Measurements from ENCODE around the gene TMEM237.

The TMEM237 gene

DNA sequence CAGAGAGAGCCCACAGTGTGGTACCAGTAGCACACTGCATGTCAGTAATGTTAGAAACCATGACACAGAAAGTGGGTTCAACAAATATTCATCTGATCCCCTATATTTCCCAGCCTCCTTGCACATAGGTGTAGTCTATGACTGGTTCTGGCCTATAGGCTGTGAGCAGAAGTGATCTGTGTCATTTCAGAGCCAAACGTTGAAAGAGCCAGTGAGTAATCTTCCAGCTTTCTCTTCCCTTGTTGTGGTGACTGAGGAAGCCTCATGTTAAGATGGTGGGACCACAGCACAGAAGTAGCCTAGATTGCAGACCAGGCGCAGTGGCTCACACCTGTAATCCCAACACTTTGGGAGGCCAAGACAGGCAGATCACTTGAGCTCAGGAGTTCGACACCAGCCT is 4.1 kb downstream of the TMEM237 start:
- DNase-seq: no peak

DNA sequence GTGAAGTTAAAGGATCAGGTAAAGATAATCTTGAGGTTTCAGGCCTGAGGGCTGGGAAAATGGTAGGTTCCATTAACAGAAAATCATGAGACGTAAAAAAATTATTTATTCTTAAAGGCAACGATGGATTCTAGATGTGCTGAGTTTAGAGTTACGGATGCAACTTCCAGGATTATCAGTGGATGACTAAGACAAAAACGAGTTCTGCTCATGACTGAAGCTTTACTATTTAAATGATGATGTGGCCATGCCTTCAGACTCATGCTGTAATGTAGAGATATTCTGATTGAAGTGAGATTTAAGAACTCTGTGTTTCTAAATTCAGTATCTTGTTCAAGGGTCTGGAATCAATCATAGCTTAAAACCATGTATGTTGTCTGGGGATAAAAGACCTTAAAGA is 5.0 kb downstream of the TMEM237 start:
- no peak for DNase-seq

DNA sequence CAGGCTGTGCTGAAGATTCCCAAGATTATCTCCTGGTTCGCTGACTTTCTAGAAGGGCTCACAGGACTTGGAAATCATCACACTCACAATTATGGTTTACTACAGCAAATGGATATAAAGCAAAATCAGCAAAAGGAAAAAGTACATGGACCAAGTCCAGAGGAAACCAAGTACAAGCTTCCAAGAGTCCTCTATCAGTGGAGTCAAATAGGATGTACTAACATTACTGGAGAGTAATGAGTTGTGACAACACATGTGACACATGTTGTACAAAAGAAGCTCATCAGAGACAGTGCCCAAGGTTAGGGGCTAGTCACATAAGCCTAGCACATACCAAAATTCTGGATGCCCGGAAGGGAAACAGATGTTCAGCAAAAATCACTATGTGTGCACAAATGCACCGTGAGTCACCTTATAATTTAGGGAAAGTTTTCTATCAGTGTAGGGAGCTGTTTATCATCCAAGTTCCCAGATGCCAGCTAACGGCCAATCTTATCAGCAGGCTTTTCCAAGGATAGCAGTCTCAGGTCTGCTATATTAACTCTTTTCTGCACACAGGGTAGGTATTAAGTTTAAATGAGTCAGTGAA is 9.5 kb downstream of the TMEM237 start:
- no peak for DNase-seq

DNA sequence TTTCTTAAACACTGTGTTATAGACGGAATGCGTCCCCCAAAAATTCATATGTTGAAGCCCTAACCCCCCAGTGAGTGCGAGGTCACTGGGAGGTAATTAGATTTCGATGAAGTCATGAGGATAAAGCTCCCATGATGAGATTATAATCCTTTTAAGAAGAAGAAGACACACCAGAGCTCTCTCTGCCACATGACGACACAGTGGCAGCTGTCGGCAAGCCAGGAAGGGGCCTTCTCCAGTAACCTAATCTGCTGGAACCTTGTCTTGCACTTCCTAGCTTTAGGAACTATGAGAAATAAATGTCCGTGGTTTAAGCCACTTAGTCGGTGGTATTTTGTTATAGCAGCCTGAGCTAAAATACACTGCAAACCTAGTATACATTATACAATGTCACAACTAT is 12.3 kb downstream of the TMEM237 start:
- no peak for DNase-seq

DNA sequence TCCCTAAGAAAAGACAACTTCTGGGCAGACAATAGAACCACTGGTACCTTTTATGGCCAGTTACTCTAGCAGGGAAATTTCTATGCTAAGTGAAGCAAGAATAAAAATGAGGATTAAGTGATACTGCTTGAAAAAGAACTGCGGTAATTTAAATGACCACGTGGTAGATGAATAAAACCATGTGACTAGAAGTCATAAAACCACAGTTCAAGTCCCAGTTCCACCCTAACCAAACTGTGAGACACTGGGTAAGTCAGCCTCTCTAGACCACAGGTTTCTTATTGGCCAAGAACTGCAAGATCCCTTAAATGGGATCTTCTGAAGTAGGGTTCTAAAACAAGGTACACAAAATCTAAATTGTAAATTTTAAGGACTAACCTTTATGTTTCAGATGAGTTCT is 12.7 kb downstream of the TMEM237 start:
- no peak for DNase-seq

DNA sequence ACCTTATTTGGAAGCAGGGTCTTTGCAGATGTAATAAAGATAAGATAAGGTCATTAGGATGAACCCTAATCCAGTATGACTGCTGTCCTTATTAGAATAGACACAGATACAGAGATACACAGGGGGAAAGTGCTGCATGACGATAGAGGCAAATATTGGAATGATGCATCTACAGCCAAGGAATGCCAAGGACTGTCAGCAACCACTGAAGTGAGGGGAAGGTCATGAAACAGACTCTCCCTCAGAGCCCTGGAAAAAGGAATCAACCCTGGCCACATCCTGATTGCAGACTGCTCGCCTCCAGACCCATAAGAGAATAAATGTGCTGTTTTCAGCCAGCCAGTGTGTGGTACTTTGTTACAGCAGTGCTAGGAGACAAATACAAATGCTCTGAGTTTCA is 14.8 kb downstream of the TMEM237 start:
- DNase-seq: no peak

DNA sequence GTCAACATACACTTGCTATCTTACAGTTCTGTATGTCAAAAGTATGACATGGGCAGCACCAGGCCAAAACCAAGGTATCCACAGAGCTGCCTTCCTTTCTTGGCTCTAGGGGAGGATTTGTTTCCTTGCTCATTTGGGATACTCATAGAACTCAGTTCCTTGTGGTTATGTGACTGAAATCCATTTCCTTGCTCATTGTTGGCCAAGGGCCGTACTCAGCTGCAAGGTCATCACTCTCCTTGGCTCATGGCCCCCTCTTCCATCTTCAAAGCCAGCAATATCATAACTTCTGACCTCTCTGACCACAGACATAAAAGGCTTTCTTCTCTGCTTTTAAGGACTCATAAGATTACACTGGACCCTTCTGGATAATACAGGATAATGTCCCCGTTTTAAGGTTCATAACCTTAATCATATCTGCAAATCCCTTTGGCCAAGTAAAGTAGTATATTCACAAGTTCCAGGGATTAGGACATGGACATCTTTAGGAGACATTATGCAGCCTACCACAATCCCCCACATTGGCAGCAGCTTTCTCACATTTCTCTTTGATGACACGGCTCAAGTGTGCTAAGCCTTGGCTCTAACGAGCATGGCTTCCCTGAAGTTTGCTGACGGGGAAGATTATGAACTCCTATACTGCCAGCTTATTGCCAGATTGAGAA is 20.9 kb downstream of the TMEM237 start:
- DNase-seq: no peak

DNA sequence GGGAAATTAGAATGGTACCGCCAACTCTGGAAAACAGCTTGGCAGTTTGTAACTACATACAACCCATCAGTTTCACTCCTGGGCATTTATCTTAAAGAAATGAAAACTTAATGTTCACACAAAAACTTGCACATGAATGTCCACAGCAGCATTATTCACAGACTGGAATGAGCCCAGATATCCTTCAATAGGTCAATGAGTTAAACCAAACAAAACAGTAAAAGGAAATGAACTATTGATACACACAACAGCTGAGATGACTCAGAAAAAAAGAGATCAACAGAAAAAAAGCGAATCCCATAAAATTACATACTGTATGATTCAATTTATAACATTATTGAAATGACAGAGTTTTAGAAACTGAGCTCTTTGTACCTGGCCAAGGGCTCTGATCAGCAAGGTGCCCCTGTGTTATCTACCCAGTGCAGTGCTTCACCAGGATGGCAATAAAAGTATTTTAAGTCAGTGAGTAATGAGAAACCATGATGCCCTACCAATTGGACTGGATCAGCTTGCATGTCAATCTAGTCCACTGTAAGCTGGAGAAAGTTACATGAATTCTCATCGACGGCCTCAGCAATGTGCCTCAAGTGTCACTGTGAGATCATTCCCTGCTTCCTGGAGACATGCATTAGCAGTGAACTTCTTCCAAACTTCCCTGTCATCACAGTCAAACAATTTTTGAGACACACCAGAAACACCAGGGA is 21.9 kb downstream of the TMEM237 start:
- no peak for DNase-seq

DNA sequence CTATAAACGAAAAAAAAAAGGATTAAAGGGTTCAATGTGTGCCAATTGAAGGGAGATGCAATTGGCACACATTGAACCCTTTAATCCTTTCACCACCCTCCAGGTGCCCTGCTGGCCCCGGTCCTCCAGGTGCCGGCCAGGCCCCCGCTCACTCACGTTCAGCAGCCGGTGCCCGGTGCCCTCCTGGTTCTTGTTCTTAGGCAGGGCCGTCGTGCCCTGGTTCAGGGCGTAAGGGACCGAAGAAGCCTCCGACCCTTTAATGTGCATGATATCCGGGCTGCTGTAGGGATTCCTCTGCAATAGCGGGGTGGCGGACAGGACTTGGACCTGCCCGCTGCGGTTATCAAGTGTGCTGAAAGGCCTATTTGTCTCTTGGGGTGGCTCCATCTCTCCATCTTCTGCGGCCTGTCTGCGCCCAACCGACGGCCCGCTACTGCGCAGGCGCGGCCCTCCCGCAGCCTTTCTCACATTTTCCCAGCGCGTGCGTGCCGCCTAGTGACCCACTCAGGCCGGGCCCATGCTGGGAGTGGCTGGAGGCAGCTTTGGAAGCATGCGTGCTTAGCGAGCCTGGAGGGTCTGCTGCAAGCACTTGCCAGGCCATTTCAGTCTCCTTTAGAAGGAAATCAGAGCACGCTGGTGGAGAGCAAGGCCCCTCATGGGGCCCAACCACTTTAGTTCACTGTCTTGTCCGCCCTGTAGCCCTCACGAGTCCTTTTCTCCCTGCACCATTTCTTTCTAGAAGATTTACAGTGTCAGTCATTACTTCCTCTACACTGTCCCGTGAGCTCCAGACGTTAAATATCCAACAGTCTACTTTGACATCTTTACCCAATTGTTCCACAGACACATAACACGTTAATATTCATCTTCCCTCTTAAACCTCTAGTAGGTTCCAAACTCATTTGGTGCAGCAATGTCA is 24.3 kb downstream of the TMEM237 start:
- no peak for DNase-seq

DNA sequence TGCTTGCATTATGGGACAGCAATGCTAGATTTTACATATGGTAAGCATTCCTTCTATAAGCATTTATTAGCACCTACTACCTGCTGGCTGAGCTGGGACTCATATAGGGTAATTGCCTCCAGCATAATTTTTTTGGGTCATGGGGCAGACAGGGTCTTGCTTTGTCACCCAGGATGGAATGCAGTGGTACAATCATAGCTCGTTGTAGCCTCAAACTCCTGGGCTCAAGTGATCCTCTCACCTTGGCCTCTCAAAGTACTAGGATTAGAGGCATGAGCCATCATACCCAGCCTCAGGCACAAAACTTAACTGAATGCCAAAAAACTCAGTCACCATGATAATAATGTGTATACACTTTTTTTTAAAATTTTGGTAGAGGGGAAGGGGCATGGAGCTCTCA is 35.3 kb downstream of the TMEM237 start:
- no peak for DNase-seq

DNA sequence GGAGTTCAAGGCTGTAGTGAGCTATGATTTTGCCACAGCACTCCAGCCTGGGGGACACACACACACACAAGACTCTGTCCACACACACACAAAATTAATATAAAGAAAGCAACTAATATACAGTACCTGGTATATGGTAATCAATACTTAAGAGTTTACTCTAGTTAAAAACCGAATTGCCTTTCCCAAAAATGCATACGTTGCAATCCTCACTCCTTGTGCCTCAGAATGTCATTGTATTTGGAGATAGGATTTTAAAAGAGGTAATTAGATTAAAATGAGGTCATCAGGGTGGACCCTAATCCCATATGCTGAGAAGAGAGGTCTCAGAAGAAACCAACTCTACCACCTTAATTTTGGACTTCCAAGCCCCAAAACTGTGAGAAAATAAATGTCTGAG is 35.7 kb downstream of the TMEM237 start:
- no peak for DNase-seq

DNA sequence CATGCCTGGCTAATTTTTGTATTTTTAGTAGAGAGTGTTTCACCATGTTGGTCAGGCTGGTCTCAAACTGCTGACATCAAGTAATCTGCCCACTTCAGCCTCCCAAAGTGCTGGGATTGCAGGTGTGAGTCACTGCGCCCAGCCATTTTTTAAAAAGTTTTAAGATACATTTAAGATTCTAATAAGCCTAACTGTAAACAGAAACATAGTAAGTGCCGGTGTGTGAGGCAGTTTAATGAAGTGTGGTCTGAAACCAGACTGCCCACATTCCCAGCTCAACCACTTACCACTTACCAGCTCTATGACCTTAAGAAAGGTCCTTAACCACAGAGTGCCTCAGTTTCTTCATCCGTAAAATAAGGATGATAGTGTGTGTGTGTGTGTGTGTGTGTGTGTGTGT is 42.4 kb downstream of the TMEM237 start:
- DNase-seq: no peak

DNA sequence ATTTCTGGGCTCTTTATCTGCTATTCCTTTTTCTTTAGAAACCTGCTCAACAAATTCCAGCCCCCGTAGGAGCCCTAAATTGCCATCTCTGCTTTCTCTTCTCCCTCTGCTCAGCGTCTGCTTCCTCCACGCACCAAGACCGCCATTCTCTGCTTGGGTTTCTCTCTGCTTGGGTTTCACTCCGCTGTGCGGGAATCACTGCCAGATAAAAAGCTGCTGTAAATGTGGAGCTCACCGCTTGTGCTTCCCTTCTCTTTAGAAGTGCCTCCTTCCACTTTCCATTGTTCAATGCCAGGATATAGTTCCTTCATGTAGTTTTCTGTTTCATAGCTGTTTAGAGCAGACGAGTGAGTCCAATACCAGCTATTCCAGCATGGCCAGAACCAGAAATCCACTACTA is 45.9 kb downstream of the TMEM237 start:
- no peak for DNase-seq

DNA sequence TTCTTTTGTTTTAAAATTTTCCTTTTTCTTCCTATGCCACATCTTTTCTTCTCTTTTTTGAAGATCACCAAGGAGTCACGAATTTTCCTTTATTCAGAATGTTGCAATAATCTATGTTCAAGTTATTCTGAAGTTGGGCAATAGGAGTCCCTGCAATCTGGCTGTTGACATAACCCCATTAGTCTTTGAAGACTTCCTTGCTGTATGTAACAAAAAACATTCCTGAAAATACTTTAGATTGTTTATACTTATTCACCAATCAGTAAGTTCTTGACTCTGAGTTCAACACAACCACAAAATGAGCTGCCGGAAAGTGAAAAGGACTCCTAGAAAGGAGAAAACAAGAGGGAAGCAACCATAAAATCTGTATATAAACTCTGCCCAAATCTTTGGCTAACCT is 62.8 kb downstream of the TMEM237 start:
- DNase-seq: no peak

DNA sequence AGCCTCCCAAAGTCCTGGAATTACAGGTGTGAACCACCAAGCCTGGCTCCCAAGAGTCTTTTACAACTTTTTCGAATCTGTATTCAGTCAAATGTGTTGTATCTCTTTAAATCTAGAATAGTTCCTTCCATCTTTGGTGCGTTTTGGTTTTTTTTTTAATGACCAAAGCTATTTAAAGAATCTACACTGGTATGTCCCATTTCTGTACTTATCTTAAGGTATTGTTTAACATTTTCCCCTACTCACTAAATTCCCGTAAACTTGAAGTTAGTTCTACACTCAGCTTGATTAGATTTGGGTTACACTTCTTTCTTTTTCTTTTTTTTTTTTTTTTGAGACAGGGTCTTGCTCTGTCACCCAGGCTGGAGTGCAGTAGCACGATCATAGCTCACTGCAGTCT is 63.8 kb downstream of the TMEM237 start:
- no peak for DNase-seq

DNA sequence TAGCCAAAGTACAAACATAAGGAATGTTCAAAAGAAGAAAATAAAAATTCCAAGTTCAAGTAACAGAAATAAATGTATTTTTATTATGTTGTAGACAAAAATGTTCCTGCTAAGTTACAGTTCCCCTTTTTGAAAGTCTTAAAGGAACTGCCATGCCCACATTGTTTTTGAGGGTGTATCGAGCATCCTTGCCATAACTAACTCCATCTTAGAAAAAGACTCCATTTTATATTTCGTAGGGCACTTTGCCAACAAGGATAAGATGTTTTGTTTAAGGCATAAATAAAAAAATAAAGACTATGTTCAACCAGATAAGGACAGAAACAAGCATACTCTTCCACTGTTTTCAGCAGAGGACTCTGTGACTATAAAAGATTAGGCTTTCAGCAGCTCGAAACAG is 67.3 kb downstream of the TMEM237 start:
- DNase-seq: no peak

DNA sequence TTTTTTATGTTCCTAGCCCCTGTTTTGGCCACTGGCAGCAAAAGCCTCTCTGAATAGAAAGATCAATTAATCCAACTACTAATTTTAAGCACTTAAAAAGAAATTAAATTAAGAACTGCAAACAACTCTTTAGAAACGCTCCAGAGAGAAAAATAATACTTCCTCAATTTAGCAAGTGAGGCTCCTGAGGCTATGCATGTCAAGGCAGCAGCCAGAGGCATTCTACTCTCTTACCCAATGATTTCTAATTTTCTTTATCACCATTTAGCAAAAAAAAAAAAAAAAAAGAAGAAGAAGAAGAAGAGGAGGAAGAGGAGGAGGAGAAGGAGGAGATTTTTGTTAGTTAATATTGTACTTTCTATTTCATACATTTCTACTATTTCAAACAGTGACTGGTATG is 68.5 kb downstream of the TMEM237 start:
- no peak for DNase-seq

DNA sequence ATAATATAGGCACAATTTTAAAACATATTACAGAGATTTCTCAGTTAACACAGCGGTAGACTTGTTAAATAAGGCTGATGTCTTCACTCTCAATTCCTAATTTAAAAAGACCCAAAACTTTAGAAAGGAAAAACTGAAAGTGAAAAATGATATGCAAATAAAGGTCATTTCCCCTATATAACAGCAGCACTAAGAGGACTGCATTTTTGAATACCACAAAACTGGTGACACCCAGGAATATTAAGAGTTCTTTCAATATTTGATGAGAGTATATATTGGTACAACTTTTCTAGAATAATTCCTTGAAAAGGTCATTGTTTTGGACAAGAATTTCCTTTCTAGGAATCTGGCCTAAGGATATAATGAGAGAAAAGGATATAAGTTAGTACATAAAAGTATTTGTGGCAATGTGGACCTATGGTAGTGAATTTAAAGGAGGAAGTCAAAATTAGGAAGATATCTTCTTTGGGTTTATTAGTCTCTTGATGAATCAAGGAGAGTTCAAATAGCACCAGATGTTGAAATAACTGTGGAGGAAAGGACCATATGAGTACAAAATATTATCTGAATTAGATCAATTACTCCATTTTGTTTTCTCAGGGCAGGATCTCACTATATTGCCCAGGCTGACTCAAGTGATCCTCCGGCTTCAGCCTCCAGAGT is 70.3 kb downstream of the TMEM237 start:
- no peak for DNase-seq

Data from stimulated activated naive CD4-positive, alpha-beta T cell treated with Interleukin-2 at 50 U/mL for 16 hours (primary cell).